Activated CD8-positive, alpha-beta T cell treated with anti-CD3 and anti-CD28 coated beads for 36 hours (primary cell): ENCODE data around the gene AGAP2. TPM values are rescaled to one million over a fixed set of nuclear protein-coding genes. Genes with fewer than 3 reads are reported as not detected.
A peak's percentile ranks its signal among the peaks of the same experiment; 100 is the strongest.

Experiments used
- ATAC-seq: fragments of 200-7000 bp; cut with Tn5 transposase; one replicate; pipeline ENCODE4 v1.10.0; 2021; ENCODE audit warnings: mild to moderate bottlenecking, moderate library complexity
- CTCF ChIA-PET: fragments of 350-600 bp; sonication (Branson Sonifier 250); formaldehyde crosslinking; loops from one replicate; lab custom pipeline; 2021; ENCODE audit warnings: antibody characterized with exemption; lab: Charles Lee
- POLR2A ChIA-PET: fragments of 350-600 bp; sonication (Branson Sonifier 250); formaldehyde crosslinking; loops from one replicate; lab custom pipeline; 2021; ENCODE audit warnings: antibody characterized with exemption; lab: Charles Lee
- DNase-seq: peaks from one replicate; pipeline ENCODE4 v3.0.0-alpha.2; 2020
- H3K27ac Mint-ChIP-seq: one replicate; pipeline ENCODE4 v1.8.0; 2021; ENCODE audit warnings: mild to moderate bottlenecking, mixed read lengths
- H3K27me3 Mint-ChIP-seq: one replicate; pipeline ENCODE4 v1.8.0; 2021; ENCODE audit warnings: mixed read lengths
- H3K36me3 Mint-ChIP-seq: one replicate; pipeline ENCODE4 v1.8.0; 2021; ENCODE audit warnings: low read depth, mixed read lengths
- H3K4me1 Mint-ChIP-seq: one replicate; pipeline ENCODE4 v1.8.0; 2021; ENCODE audit warnings: low read depth, mixed read lengths
- H3K4me3 Mint-ChIP-seq: one replicate; pipeline ENCODE4 v1.8.0; 2021; ENCODE audit warnings: mild to moderate bottlenecking, moderate library complexity, mixed read lengths
- H3K9me3 Mint-ChIP-seq: one replicate; pipeline ENCODE4 v1.8.0; 2021; ENCODE audit warnings: mixed read lengths
- CTCF ChIP-seq: fragments of 200-600 bp; IDR thresholded peaks from one replicate; pipeline ENCODE4 v1.8.0; 2022; ENCODE audit warnings: antibody characterized with exemption, mild to moderate bottlenecking
- intact Hi-C: fragments of 100-400 bp; cut with micrococcal nuclease; formaldehyde crosslinking; loops from one replicate; pipeline ENCODE4 v1.10.0; 2022
- total RNA-seq, 2 experiments: library from RNA; stranded (reverse); gene quantifications; one replicate each; pipeline ENCODE4 v1.2.3, GENCODE V29; 2021

Gene AGAP2
- total RNA-seq, 2 experiments from 2014 or later: 22.4 TPM

GRCh38 chr12:57761391-57761998 lies 23.0 kb upstream of the AGAP2 start:
- POLR2A ChIA-PET: interaction anchor here (0.9 to 1.2 kb wide), 3 partner anchors 11 to 137 kb away, joined by 3 read pairs; partner anchors contain the start of genes EEF1AKMT3, METTL1 and TSFM
- no peak overlapping the region for H3K27ac Mint-ChIP-seq
- intact Hi-C loops: no loop called here

GRCh38 chr12:57760347-57760982 lies 21.9 kb upstream of the AGAP2 start:
- POLR2A ChIA-PET: interaction anchor here (0.9 to 1.2 kb wide), 3 partner anchors 20 to 49 kb away, joined by 3 read pairs; partner anchors contain the start of gene TSFM
- Mint-ChIP-seq H3K4me1 (peaks cover 42% of the 10 kb centered on the region), H3K9me3 (no peaks in the 10 kb centered on the region), H3K27me3 (no peaks in the 10 kb centered on the region), H3K36me3 (peaks cover 55% of the 10 kb centered on the region), H3K27ac (no peak overlapping the region), H3K4me3 (no peak overlapping the region)
- DNase-seq: no peak
- no peak for ATAC-seq
- intact Hi-C loops: no loop called here
- TF ChIP-seq CTCF: no peak
- CTCF ChIA-PET: interaction anchor here (1.0 to 10.4 kb wide), 7 partner anchors 18 to 145 kb away, joined by 3 to 122 read pairs (median 6); partner anchors contain the start of genes EEF1AKMT3, METTL1 and TSFM

More at GRCh38 chr12:57761391-57761998, 23.0 kb upstream of the AGAP2 start:
- Mint-ChIP-seq H3K36me3 (peaks cover 55% of the 10 kb centered on the region), H3K4me1 (peaks cover 42% of the 10 kb centered on the region), H3K4me3 (no peak overlapping the region), H3K9me3 (no peaks in the 10 kb centered on the region), H3K27me3 (peaks cover 3% of the 10 kb centered on the region)
- DNase-seq: no peak
- CTCF ChIA-PET: interaction anchor here (0.8 to 10.4 kb wide), 3 partner anchors 17 to 143 kb away, joined by 3 to 122 read pairs (median 4); partner anchors contain the start of genes EEF1AKMT3, METTL1 and TSFM
- ATAC-seq: no peak
- TF ChIP-seq CTCF: no peak

- ChIA-PET CTCF (interaction anchor here (0.5 to 10.4 kb wide), 20 partner anchors 10 to 146 kb away, joined by 3 to 122 read pairs (median 4); partner anchors contain the start of genes EEF1AKMT3, METTL1, TSFM and TSPAN31), POLR2A (interaction anchor here (0.7 to 1.1 kb wide), 3 partner anchors 15 to 85 kb away, joined by 3 read pairs; no protein-coding TSS in a partner anchor)
- Mint-ChIP-seq H3K27ac (no peak overlapping the region), H3K9me3 (no peaks in the 10 kb centered on the region), H3K4me1 (peaks cover 41% of the 10 kb centered on the region), H3K36me3 (peaks cover 50% of the 10 kb centered on the region), H3K4me3 (no peak overlapping the region), H3K27me3 (no peaks in the 10 kb centered on the region)
- intact Hi-C loops: no loop called here
- ATAC-seq (no peak), DNase-seq (peak; percentile 58)
- peak; percentile 69 for TF ChIP-seq CTCF
Observed at GRCh38 chr12:57759360-57759980, 20.9 kb upstream of the AGAP2 start.

GRCh38 chr12:57758552-57759359 lies 20.2 kb upstream of the AGAP2 start:
- Mint-ChIP-seq H3K9me3 (no peaks in the 10 kb centered on the region), H3K27me3 (no peaks in the 10 kb centered on the region), H3K27ac (no peak overlapping the region), H3K4me1 (peaks cover 43% of the 10 kb centered on the region), H3K4me3 (no peak overlapping the region), H3K36me3 (peaks cover 45% of the 10 kb centered on the region)
- DNase-seq (no peak), ATAC-seq (no peak)
- TF ChIP-seq CTCF: no peak
- intact Hi-C loops: no loop called here
- CTCF ChIA-PET: interaction anchor here (0.8 to 10.4 kb wide), 11 partner anchors 10 to 147 kb away, joined by 3 to 122 read pairs (median 5); partner anchors contain the start of genes EEF1AKMT3, METTL1 and TSFM
- POLR2A ChIA-PET: no interaction called here
